Measurements from ENCODE around the gene MRPS15. TPM values are rescaled to one million over a fixed set of nuclear protein-coding genes. Genes with fewer than 3 reads are reported as not detected.

The MRPS15 gene
- total RNA-seq, 1 donor from 2014 or later, result 108 TPM

DNA sequence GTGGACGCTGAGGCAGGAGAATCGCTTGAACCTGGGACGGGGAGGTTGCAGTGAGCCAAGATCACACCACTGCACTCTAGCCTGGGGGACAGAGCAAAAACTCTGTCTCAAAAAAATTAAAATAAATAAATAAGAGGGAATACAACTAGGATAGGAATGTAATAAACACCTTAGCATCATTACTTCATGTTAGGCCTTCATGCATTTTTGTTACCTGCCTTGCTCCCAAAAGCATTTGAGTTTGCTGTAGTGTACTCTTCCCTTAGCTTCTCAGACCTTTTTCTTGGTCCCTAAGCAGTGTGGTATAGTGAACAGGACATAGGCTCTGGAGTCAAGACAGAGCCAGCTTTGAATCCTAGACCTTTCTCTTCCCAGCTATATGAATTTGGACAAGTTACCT is 11.1 kb downstream of the MRPS15 start:
- DNase-seq, result no peak
- intact Hi-C loops (cut with micrococcal nuclease), result no loop called here
- Histone ChIP-seq H3K36me3 (peaks cover 33% of the 10 kb centered on the region), H3K4me1 (peaks cover 24% of the 10 kb centered on the region), H3K27ac (replicated peaks) (no peak overlapping the region), H3K9me3 (replicated peaks) (no peaks in the 10 kb centered on the region), H3K27me3 (ENCODE audit: low read depth) (no peaks in the 10 kb centered on the region), H3K4me3 (no peak overlapping the region)
- TF ChIP-seq, protein P1, sequence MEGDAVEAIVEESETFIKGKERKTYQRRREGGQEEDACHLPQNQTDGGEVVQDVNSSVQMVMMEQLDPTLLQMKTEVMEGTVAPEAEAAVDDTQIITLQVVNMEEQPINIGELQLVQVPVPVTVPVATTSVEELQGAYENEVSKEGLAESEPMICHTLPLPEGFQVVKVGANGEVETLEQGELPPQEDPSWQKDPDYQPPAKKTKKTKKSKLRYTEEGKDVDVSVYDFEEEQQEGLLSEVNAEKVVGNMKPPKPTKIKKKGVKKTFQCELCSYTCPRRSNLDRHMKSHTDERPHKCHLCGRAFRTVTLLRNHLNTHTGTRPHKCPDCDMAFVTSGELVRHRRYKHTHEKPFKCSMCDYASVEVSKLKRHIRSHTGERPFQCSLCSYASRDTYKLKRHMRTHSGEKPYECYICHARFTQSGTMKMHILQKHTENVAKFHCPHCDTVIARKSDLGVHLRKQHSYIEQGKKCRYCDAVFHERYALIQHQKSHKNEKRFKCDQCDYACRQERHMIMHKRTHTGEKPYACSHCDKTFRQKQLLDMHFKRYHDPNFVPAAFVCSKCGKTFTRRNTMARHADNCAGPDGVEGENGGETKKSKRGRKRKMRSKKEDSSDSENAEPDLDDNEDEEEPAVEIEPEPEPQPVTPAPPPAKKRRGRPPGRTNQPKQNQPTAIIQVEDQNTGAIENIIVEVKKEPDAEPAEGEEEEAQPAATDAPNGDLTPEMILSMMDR (IDR thresholded peaks at IDR 0.05; ENCODE audit: borderline replicate concordance), result no peak

DNA sequence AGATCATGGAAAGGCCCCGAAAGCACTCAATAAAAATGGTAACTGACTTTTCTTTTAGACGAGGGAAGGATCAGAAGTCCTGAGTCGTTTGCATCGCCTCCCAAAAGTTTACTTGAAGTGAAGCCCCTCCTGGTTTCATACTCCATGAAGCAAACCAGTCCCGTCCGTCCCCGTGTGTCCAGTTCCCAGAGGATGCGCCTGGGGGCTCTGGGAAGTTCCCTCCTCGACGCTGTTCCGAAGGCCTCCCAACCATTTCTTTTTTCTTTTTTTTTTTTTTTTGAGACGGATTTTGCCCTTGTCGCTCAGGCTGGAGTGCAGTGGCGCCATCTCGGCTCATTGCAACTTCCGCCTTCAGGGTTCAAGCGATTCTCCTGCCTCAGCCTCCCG is 13.3 kb downstream of the MRPS15 start:
- Histone ChIP-seq H3K36me3 (peaks cover 12% of the 10 kb centered on the region), H3K4me1 (peaks cover 24% of the 10 kb centered on the region)

DNA sequence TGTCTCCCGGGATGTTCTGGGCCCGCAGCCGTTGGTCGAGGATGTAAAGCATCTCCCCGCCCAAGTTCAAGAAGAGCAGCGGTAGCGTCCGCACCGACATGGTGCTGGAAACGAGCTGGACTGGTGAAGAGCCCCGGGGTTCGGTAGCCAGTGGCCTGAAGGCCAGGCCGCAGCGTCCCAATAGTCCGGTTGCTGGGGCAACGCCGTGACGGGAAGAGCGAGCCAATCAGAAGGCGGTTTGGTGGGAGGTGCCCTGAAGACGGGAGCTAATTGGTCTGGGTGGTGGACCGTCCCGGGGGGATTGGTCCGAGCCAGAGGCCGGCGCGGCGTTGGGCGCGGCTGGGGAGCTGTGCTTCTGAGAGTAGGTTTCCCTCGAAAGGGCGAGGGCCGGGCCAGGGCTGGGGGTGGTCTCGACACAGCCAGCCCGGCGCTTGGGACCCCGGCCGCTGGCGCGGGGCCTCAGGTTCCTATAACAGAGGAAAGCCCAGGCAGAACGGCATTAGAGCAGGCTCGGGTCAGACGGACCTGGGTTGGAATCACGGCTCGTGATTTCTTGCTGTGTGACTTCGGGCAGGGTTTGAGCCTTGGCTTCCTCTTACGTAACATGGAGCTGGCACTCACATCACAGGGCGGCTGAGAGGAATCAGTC is 13.8 kb downstream of the MRPS15 start, which contains the start of gene OSCP1:
TSS of gene OSCP1 (minus strand) at position 182 of the 649 bp plus-strand sequence. CDS start at position 100, 82 bp downstream.
- peak; percentile 96 for DNase-seq
- Histone ChIP-seq H3K27me3 (ENCODE audit: low read depth) (no peaks in the 10 kb centered on the region), H3K4me1 (peaks cover 24% of the 10 kb centered on the region), H3K36me3 (peaks cover 7% of the 10 kb centered on the region), H3K27ac (replicated peaks) (peak within 1 kb of the TSS; percentile 99), H3K4me3 (peak within 1 kb of the TSS; percentile 81), H3K9me3 (replicated peaks) (no peaks in the 10 kb centered on the region)
- intact Hi-C loops (cut with micrococcal nuclease), result no loop called here
- TF ChIP-seq, protein P1 (IDR thresholded peaks at IDR 0.05; ENCODE audit: borderline replicate concordance), result no peak

More for the DNA sequence above, 13.3 kb downstream of the MRPS15 start:
- intact Hi-C loops (cut with micrococcal nuclease), result no loop called here
- TF ChIP-seq, protein P1 (IDR thresholded peaks at IDR 0.05; ENCODE audit: borderline replicate concordance), result no peak
- H3K4me3 ChIP-seq, result peak overlapping the region; percentile 81
- peak overlapping the region; percentile 99 for H3K27ac ChIP-seq (replicated peaks)
- no peaks in the 10 kb centered on the region for H3K27me3 ChIP-seq (ENCODE audit: low read depth)
- H3K9me3 ChIP-seq (replicated peaks), result no peaks in the 10 kb centered on the region
- no peak for DNase-seq

DNA sequence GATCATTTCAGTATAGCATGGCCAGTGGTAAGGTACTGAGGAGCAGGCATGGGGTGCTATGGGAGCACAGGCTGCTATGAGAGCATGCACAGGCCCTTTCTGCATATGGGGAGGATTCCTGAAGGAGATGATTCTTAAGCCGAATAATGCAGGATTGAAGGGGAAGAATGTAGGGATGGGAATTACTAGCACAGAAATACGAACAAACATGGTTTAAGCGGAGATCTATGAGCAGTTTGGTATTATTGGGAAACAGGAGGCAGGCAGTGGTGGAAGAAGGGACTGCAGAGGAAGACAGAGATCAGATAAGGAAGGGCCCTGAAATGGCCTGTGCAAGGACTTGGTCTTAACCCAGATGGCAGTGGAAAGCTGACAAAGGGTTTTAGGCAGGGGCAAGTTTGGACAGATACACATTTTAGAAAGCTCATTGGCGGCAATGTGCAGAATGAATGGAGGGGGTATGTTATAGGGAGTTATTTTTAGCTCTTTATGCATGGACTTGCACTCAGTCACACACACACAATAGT is 15.6 kb downstream of the MRPS15 start:
- intact Hi-C loops (cut with micrococcal nuclease), result no loop called here
- no peak overlapping the region for H3K27ac ChIP-seq (replicated peaks)
- TF ChIP-seq, protein P1 (IDR thresholded peaks at IDR 0.05; ENCODE audit: borderline replicate concordance), result no peak
- H3K4me1 ChIP-seq, result peaks cover 24% of the 10 kb centered on the region
- no peak for DNase-seq
- no peaks in the 10 kb centered on the region for H3K27me3 ChIP-seq (ENCODE audit: low read depth)
- H3K4me3 ChIP-seq, result no peak overlapping the region
- no peaks in the 10 kb centered on the region for H3K36me3 ChIP-seq
- H3K9me3 ChIP-seq (replicated peaks), result no peaks in the 10 kb centered on the region

- Histone ChIP-seq H3K36me3 (no peaks in the 10 kb centered on the region), H3K4me3 (no peak overlapping the region), H3K27ac (replicated peaks) (no peak overlapping the region), H3K9me3 (replicated peaks) (no peaks in the 10 kb centered on the region), H3K27me3 (ENCODE audit: low read depth) (no peaks in the 10 kb centered on the region), H3K4me1 (peaks cover 24% of the 10 kb centered on the region)
- TF ChIP-seq, protein P1 (IDR thresholded peaks at IDR 0.05; ENCODE audit: borderline replicate concordance), result no peak
- DNase-seq, result no peak
- intact Hi-C loops (cut with micrococcal nuclease), result no loop called here
These were observed 16.7 kb downstream of the MRPS15 start for GRCh38 chr1:36447450-36447849.

Measured in left ventricle myocardium inferior (tissue), 1 donor.